ENCODE measurements around the gene FMO3.

The FMO3 gene

GRCh38 chr1:171107262-171107940, 16.7 kb downstream of the FMO3 start:
- no peak overlapping the region for H3K4me3 ChIP-seq (ENCODE audit: low read length)
- no peak for TF ChIP-seq ZNF274 (IDR thresholded peaks at IDR 0.05; ENCODE audit: low read depth, low read length)

DNA sequence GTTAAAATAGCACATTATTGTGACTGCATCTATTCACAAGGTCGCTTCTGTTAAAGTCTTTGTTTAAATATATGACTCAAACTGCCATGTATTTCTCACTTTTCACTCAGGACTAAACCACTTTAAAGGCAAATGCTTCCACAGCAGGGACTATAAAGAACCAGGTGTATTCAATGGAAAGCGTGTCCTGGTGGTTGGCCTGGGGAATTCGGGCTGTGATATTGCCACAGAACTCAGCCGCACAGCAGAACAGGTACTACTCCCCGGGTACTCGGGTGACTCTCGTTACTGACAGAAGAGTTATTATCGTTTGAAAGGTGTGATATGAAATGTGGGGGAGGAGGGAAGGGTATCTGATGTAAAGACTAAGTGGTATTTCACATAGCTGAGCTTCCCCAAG, 17.3 kb downstream of the FMO3 start:
- no peak overlapping the region for H3K4me3 ChIP-seq (ENCODE audit: low read length)
- no peak for TF ChIP-seq ZNF274 (IDR thresholded peaks at IDR 0.05; ENCODE audit: low read depth, low read length)

DNA sequence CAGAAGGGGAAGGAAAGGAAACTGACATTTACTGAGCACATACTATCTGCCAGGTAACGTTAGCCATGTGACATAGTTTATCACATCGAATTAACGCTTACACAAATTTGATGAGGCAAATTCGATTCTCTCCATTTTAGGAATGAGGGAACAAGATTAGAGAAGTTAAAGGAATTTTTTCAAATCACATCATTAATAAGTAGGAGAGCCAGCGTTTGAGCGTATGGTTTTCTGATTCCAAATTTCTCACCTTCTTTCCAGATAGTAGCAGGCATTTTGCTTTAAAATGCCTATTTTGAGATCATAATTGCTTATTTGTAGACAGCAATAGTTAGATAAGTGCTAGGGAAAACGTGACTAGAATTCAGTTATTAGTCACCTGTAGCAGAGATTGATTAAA, 19.3 kb downstream of the FMO3 start:
- TF ChIP-seq ZNF274 (IDR thresholded peaks at IDR 0.05; ENCODE audit: low read depth, low read length): no peak
- no peak overlapping the region for H3K4me3 ChIP-seq (ENCODE audit: low read length)

- no peak for TF ChIP-seq ZNF274 (IDR thresholded peaks at IDR 0.05; ENCODE audit: low read depth, low read length)
- H3K4me3 ChIP-seq (ENCODE audit: low read length): no peak overlapping the region
Observed at GRCh38 chr1:171110621-171111326, 20.1 kb downstream of the FMO3 start.

DNA sequence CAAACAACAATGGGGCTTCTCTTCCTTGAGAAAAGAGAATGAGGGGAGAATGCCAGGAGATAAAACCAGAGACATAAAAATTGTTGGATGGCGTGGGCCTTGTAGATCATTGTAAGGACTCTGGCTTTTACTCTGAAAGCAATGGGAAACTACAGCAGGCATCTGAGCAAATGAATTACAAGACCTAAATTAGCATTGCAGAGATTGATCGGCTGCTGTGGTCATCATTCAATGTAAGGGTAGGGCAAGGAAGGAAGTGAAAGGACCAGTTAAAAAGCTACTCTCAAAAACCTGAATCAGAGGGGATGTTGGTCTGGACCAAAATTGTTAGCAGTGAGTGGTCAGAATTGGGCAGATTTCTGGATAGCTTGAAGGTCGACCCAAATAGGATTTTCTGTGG, 21.4 kb downstream of the FMO3 start:
- no peak overlapping the region for H3K4me3 ChIP-seq (ENCODE audit: low read length)
- TF ChIP-seq ZNF274 (IDR thresholded peaks at IDR 0.05; ENCODE audit: low read depth, low read length): no peak

DNA sequence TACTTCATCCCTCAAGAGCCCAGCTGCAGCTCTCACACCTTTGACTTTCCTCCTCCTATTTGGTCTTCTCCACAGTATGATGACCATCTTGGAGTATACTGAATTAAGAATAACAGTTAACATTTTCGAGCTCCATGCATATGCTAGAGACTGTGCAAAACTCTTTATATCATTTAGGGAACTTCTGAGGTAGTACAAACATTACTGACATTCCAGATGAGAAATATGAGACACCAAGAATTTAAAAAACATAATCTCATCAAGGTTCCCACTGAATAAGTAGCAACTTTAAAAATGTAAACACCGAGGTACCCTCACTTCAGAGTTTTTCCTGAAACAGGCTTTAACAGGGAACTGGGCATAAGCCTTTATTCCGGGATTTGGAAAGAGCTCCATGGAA, 22.7 kb downstream of the FMO3 start:
- no peak overlapping the region for H3K4me3 ChIP-seq (ENCODE audit: low read length)
- TF ChIP-seq ZNF274 (IDR thresholded peaks at IDR 0.05; ENCODE audit: low read depth, low read length): no peak

- no peak overlapping the region for H3K4me3 ChIP-seq (ENCODE audit: low read length)
- no peak for TF ChIP-seq ZNF274 (IDR thresholded peaks at IDR 0.05; ENCODE audit: low read depth, low read length)
Observed at GRCh38 chr1:171115280-171115897, 24.7 kb downstream of the FMO3 start.

GRCh38 chr1:171116676-171117075, 26.0 kb downstream of the FMO3 start:
- no peak overlapping the region for H3K4me3 ChIP-seq (ENCODE audit: low read length)
- TF ChIP-seq ZNF274 (IDR thresholded peaks at IDR 0.05; ENCODE audit: low read depth, low read length): no peak

DNA sequence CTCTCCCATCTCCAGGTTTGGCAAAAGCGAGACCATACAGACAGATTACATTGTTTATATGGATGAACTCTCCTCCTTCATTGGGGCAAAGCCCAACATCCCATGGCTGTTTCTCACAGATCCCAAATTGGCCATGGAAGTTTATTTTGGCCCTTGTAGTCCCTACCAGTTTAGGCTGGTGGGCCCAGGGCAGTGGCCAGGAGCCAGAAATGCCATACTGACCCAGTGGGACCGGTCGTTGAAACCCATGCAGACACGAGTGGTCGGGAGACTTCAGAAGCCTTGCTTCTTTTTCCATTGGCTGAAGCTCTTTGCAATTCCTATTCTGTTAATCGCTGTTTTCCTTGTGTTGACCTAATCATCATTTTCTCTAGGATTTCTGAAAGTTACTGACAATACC, 26.4 kb downstream of the FMO3 start:
- H3K4me3 ChIP-seq (ENCODE audit: low read length): no peak overlapping the region
- TF ChIP-seq ZNF274 (IDR thresholded peaks at IDR 0.05; ENCODE audit: low read depth, low read length): no peak

- TF ChIP-seq ZNF274 (IDR thresholded peaks at IDR 0.05; ENCODE audit: low read depth, low read length): no peak
- H3K4me3 ChIP-seq (ENCODE audit: low read length): no peak overlapping the region
Observed at GRCh38 chr1:171119648-171120047, 28.9 kb downstream of the FMO3 start.

DNA sequence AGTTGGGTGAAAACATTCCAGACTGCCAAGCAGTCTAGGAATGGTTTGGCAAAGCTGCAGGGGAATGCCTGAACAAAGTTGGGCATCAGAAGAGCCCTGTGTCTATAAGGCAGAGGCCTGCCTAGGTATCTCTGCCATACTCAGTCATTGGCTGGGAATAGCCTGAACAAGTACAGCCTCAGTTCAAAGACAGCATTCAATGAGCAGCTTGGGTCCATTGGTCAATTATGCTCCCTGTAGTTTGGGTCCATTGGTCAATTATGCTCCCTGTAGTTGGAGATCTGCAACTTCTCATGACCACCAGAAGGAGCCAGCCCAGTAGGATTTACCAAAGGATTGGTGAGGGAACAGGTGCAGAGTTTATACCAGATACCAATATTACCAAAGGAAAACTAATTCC, 31.6 kb downstream of the FMO3 start:
- TF ChIP-seq ZNF274 (IDR thresholded peaks at IDR 0.05; ENCODE audit: low read depth, low read length): no peak
- H3K4me3 ChIP-seq (ENCODE audit: low read length): no peak overlapping the region

- TF ChIP-seq ZNF274 (IDR thresholded peaks at IDR 0.05; ENCODE audit: low read depth, low read length): no peak
- no peak overlapping the region for H3K4me3 ChIP-seq (ENCODE audit: low read length)
Observed at GRCh38 chr1:171122893-171123292, 32.2 kb downstream of the FMO3 start.

GRCh38 chr1:171126504-171126903, 35.8 kb downstream of the FMO3 start:
- TF ChIP-seq ZNF274 (IDR thresholded peaks at IDR 0.05; ENCODE audit: low read depth, low read length): no peak
- no peak overlapping the region for H3K4me3 ChIP-seq (ENCODE audit: low read length)

DNA sequence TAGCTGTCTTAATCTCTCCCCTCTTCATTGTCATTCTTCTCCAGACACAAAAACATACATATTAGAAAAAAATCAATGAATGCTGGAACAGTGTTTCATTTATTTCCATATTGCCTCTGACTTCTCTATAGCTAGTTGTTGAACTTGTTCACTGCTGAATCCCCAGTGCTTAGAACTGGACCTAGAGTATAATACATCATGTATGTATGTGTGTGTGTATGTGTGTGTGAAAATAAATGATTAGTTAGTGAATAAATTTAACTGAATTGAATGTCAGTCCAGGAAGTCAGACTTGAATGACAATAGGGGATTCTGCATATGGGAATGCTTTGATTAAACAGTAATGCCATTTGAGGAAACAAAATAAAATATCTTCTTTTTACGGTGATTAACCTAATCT, 36.4 kb downstream of the FMO3 start:
- H3K4me3 ChIP-seq (ENCODE audit: low read length): no peak overlapping the region
- TF ChIP-seq ZNF274 (IDR thresholded peaks at IDR 0.05; ENCODE audit: low read depth, low read length): no peak

GRCh38 chr1:171127501-171127900, 36.8 kb downstream of the FMO3 start:
- no peak for TF ChIP-seq ZNF274 (IDR thresholded peaks at IDR 0.05; ENCODE audit: low read depth, low read length)
- no peak overlapping the region for H3K4me3 ChIP-seq (ENCODE audit: low read length)

Data from GM08714 (cell line).